ENCODE data around the gene TEAD1.

DNA sequence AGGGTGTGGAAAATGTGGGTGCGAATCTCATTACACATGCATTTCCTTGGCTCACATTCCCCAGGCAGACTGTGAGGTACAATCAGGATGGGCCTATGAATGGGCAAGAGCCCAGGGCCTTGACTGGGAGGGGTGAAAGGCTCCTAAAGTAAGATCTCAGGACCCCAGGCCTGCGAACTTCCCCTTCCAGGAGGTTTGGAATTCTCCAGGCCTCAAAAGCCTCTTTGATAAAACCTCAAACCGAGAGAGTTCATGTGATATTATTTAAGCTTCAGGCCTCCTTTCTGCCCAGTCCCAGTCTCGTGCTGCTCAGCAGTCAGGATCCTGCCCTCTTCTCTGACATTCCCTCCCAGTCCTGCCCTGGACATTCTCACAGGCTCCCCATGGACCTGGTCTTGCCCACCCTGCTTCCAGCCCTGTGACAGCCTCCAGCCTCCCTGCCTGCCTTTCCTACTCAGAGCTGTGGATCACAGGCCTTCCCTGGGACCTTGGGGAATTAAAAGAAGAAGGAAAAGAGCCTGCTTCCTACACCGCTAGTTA, 37.3 kb upstream of the TEAD1 start:
- TF ChIP-seq, protein P1, sequence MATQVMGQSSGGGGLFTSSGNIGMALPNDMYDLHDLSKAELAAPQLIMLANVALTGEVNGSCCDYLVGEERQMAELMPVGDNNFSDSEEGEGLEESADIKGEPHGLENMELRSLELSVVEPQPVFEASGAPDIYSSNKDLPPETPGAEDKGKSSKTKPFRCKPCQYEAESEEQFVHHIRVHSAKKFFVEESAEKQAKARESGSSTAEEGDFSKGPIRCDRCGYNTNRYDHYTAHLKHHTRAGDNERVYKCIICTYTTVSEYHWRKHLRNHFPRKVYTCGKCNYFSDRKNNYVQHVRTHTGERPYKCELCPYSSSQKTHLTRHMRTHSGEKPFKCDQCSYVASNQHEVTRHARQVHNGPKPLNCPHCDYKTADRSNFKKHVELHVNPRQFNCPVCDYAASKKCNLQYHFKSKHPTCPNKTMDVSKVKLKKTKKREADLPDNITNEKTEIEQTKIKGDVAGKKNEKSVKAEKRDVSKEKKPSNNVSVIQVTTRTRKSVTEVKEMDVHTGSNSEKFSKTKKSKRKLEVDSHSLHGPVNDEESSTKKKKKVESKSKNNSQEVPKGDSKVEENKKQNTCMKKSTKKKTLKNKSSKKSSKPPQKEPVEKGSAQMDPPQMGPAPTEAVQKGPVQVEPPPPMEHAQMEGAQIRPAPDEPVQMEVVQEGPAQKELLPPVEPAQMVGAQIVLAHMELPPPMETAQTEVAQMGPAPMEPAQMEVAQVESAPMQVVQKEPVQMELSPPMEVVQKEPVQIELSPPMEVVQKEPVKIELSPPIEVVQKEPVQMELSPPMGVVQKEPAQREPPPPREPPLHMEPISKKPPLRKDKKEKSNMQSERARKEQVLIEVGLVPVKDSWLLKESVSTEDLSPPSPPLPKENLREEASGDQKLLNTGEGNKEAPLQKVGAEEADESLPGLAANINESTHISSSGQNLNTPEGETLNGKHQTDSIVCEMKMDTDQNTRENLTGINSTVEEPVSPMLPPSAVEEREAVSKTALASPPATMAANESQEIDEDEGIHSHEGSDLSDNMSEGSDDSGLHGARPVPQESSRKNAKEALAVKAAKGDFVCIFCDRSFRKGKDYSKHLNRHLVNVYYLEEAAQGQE (IDR thresholded peaks at IDR 0.05; ENCODE audit: insufficient read depth in 1 of 2, low read depth in 2 of 2, low read length in 2 of 2) = no peak
- TF ChIP-seq POLR2AphosphoS5 (IDR thresholded peaks at IDR 0.05; ENCODE audit: low read depth, low read length) = no peak
- TF ChIP-seq TAF1 (IDR thresholded peaks at IDR 0.05; ENCODE audit: borderline replicate concordance, insufficient read depth, low read length) = no peak
- TF ChIP-seq SIN3A (IDR thresholded peaks at IDR 0.05; ENCODE audit: borderline replicate concordance, insufficient read depth, low read length) = no peak
- no peak for TF ChIP-seq FOXP2 (optimal IDR thresholded peaks at IDR 0.05; ENCODE audit: borderline replicate concordance, extremely low read depth, extremely low read length, insufficient read depth)
